Middle frontal gyrus (tissue), 1 donor: Measurements from ENCODE around the gene SYT12.

Experiments
- DNase-seq: peaks from one replicate; pipeline ENCODE4 v3.0.0-alpha.2; 2015; ENCODE audit warnings: low spot score; ENCODE audit errors: extremely low spot score

The SYT12 gene

DNA sequence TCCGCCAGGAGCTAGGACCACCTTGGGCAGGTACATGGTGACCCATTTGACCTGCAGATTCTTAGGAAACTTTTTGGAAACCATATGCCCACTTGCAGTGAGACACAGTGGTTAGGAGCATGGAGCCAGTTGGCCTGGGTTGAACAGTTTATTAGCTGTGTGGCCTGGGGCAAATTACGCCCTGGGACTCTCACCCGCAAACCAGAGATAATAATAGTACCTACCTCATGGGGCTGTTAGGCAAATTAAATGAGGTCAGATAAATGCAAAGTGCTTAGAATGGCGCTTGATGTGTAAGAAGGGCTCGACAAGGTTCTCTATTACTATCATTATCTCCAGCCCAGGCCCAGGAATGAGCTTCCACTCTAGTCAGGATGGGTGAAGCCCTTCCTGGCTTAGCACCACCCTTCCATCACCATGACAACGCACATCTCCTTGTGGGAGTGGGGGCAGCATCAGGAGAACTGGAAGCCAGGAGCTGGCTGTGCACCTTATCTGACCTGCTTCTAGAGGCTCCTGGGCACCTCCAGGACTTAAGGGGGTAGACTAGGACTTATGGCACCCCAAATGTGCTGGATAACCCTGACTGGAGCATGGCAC is 5.1 kb downstream of the SYT12 start:
- no peak for DNase-seq

DNA sequence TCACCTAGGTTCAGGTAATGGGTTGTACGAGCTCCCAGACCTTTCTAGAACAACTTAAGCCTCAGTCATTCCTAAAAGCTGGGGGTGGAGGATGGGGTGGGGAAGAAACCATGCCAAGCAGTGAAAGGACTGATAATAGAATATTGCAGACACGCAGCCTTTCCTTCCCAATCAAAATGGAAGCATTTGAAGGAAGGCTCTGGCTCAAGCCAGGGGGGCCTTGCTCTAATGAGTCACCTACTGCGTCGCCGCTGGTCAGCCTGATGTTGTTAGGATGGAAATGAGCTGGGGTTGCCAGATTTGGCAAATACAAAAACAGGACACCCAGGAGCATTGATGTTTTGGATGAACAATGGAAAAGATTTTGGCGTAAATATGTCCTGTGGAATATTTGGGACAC is 6.2 kb downstream of the SYT12 start:
- DNase-seq = no peak

DNA sequence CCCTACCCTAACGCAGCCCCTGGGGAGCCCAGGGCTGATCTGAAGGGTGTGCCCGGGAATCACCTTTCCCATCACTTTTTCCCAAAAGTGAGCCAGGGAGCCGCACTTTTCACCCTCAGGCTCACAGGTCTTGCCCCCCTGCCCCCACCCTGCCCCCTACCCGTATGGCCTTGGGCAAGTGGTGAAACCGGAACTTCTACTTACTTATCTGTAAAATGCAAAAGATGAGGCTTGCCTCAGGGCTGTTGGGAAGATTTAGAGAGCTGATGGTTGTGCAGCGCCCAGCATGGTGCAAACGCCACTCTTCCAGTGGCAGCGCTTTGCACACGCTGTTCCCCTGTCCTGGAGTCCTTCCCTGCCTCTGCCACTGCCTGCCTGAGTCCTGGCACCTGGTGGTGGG is 8.0 kb downstream of the SYT12 start:
- no peak for DNase-seq

DNA sequence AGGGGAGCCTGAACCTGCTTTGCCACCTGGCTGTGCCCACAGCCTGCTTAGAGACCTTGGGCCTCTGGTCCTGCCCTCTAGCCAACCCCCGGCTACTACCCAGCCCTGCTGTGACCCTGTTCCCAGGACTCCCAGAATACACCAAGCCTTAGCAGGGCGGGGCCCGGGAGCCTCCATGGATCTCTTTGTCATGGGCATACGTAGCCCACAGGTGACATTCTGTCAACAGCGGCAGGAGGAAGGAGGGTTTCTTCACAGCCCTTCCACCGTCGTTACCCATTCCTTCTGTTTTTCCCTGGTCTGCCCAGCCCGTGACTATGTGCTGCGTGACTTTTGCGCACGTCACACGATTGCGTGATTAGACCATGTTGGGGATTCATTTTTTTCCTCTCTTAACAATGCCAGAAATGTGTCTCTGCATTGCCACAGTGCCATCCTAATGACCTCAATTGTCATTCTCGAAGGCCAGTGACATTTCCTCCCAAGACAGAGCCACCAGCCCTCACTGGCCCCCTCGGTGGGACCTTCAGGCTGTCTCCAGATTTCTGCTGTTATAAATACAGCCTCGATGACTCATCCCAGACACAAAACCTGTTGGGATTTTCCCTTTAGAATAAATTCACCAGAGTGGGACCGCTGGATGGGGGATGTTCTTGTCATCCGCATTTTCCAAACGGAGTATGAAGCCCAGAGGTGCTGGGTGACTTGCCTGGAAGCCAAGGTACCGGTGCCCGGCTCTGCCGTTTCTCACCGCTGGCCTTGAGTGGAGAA is 9.0 kb downstream of the SYT12 start:
- no peak for DNase-seq

DNA sequence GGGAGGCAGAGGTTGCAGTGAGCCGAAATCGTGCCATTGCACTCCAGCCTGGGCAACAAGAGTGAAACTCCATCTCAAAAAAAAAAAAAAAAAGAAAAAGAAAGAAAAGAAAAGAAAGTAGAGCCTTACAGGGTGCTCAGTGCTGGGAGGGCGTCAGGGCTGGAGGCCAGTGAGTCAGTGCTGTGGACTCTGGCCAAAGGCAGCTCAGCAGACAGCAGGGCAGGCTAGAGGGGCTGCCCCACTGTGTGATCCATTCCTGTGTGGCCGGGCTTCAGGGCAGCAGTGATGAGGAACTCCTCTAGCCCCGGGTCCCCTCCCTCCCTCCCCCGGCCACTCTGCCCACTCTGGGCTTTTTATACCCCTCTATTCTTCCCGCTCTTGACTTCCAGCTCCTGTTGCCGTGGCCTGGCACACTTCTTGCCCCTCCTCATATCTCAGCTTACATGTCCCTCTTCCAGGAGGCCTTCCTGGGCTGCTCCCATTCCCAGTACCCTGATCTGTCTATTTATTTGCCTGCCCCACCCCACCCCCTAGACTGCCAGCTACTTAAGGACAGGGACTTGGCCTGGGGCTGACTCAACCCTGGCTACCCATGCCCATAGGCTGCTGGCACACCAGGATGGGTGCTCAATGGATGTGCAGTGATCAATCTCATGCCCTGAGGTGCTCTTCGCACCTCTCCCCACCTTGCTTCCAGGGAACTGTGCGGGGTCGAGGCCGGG is 10.1 kb downstream of the SYT12 start:
- no peak for DNase-seq

DNA sequence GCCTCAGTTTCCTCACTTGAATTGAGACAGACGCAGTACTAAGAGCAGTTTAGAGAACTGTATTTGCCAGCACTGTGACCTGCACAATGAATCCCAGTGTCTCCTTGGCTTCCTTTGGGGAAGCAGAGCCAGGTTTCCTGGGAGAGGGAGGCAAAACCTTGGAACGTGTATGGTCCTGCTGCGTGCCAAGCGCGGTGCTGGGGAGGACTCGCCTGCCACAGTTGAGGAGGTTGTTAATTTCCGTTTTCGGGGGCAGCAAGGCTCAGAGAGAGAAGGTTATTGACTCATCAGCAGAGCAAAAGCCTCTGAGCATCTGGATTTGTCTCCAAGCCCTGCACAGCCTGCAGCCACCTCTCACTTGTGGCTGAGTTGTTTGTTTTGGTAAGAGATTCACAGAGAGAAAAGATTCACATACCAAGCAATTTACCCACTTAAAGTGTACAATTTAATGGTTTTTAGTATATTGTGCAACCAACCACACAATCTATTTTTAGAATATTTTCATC is 10.8 kb downstream of the SYT12 start:
- peak; percentile 44 for DNase-seq

DNA sequence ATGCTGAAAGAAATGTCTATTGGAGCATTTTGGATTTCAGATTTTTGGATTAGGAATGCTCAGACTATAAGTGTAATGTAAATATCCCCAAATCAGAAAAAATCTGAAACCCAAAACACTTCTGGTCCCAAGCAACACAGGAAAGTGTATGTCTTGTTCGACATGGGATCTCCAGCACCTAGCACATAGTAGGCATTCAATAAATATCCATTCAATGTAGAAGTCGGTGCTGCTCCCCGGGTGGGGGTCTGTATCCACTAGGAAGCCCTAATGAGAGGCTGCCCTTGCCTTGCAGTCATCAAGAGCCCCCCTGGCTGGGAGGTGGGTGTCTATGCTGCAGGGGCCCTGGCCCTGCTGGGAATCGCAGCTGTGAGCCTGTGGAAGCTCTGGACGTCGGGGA is 11.4 kb downstream of the SYT12 start:
- DNase-seq = no peak

DNA sequence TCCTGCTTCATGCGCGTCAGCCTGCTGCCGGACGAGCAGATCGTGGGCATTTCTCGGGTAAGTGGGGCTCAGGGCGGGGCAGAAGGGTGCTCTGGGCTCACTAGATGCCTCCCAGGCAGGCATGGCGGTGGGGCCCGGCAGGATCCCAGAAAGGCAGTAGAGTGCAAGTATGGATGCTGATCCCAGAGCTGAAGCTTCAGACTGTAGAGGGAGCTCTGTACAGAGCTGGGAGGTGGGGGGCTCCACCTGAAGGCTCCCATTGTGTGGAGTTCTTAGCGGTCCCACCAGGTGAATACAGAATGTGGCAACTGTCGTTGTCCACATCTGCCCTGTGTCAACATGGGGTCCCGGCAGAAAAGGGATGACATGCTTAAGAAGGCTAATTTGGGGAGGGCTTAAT is 17.2 kb downstream of the SYT12 start:
- DNase-seq = no peak

DNA sequence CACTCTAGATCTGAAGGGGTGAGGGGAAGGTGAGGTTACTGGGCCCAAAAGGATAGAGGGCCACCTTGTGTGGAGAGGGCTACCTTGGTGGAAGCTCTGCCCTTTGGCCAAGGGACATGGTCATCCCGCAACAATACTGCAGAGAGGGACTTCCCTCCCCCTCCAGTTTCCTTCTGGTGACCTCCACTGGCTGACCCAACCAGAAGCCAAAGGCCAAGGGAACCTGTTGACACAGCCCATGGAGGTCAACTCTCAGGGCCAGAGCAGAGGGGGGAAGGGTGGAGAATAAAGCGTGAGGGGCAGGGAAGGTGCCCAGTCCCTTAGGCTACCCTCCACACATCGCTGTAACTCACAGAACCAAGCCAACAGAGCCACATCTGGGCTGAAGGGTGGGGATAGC is 18.7 kb downstream of the SYT12 start:
- DNase-seq = no peak

DNA sequence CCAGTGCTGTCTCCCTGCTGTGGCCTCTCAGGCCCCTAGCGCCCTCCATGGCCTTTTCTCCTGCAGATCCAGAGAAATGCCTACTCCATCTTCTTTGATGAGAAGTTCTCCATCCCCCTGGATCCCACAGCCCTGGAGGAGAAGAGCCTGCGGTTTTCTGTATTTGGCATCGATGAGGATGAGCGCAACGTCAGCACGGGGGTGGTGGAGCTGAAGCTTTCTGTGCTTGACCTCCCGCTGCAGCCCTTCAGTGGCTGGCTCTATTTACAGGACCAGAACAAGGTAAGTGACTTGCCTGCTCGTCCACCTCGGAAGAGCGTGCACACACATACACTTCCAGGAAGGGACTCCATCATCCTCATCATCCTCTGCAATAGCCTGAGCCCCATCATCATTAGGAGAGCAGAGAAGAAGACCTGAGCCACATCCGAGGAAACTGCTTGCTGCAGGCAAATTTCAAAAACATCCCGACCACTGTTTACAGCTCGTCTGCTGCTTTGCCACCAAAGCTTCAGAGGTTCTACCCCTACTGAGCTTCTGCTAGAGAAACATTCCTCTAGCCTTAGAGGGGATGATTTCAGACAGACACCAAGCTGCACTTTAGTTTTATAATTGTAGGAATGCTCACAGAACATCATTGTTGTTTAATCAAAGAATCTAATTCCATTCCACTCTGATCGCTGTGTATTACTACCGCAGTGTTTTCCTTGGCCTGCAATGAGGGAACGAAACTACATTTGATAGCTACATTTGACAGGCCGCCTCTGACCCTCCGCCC is 20.8 kb downstream of the SYT12 start:
- DNase-seq = no peak

DNA sequence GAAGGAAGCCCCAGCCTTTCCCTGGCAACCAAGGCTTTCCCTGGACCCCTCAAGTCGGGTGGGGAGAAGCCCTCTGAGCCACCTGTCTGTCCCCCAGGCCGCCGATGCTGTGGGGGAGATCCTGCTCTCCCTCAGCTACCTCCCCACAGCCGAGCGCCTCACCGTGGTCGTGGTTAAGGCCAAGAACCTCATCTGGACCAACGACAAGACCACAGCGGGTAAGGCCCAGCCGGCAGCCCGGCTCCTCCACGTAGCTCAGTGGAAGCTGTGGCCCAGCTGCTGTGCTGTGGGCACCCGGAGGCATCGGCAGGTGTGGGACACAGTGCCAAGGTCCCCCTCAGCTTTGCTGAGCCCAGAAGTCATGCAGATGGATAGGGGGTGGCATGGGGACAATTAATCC is 21.6 kb downstream of the SYT12 start:
- no peak for DNase-seq

DNA sequence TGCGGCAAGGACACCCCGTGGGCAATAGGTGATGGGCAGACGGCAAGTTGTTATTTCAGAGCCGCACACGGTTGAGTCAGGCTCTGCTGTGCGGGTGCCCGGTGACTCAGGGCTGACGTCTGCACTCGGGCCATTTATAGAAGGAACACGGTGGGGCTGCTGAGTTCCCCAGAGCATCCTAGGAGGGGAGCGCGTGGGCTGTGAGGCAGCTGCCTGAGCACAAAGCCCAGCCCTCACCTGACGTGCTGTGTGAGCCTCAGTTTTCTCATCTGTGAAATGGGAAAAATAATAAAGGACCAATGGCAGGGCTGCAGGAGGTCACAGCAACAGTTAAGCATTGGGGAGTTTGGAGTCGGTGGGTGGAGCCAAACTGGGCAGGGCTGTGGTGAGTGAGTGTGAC is 22.4 kb downstream of the SYT12 start:
- no peak for DNase-seq

DNA sequence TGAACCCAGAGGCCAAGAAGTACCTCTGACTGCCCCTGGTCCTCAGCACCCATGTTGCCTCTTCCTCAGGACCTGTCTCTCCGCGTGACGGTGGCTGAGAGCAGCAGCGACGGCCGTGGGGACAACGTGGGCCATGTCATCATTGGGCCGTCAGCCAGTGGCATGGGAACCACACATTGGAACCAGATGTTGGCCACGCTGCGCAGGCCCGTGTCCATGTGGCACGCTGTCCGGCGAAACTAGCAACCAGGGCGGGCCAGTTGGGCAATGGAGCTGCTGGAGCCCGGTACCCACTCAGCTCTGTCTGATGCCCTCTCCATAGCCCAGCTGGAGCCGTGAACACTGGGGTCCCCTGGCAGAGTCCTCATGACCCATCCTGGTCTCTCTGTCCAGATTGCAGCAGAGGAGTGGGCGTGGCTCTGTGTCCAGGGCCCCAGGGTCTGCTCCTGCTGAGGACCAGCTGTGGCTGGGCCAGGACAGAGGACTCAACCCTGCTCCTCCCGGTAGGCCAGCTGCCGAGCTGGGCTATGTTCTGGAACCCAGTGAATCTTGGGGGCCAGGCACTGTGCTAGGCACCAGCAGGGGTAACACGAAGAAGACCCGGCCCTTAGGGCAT is 25.7 kb downstream of the SYT12 start:
- DNase-seq = no peak

DNA sequence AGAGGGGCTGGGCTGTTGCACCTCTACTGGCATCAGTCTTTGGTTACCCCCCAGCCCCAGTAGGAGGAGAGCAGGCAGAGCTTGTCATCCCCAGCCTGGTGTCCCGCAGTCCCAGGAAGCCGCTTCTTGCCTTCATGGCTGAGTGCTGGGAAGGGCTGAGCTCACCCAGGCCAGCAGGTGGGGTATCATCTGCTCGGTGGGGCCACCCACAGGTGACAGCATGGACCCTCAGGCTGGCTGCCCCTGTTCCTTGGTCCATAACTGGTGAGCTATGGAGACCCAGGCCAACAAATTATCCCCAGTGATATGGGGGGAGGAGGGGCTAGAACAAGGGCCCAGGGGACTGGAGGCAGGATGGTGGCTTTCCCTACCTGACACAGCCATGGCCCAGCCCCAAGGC is 27.2 kb downstream of the SYT12 start:
- DNase-seq = no peak

DNA sequence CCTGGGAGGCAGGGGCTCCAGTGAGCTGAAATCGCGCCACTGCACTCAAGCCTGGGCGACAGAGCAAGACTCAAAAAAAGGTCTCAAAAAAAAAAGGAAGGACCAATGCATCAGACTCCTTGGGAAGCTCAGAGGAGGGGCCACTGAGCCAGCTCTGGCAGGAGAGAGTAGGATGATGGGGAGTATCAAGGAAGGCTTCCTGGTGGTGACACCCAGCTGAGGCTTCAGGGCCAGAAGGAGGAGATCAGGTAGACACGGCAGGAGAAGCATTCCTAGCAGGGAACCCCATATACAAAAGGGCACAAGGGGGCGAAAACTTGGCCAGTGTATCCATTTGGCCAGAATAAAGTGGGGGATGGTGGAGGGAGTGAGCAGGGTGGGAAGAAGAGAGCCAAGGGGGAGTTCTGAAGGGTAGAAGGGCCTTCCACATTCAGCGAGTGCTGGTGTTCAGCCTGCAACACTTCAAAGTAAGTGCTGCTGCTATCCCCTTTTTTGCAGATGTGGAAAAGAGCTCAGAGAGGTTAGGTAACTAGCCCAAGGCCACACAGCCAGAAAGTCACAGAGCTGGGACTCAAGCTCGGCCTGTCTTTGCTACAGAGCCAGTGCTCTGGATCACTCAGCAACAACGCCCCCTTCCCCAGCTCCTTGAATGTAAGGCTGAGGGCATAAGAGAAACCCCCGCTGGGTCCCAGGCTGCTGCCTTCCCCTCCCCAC is 28.4 kb downstream of the SYT12 start:
- DNase-seq = no peak

DNA sequence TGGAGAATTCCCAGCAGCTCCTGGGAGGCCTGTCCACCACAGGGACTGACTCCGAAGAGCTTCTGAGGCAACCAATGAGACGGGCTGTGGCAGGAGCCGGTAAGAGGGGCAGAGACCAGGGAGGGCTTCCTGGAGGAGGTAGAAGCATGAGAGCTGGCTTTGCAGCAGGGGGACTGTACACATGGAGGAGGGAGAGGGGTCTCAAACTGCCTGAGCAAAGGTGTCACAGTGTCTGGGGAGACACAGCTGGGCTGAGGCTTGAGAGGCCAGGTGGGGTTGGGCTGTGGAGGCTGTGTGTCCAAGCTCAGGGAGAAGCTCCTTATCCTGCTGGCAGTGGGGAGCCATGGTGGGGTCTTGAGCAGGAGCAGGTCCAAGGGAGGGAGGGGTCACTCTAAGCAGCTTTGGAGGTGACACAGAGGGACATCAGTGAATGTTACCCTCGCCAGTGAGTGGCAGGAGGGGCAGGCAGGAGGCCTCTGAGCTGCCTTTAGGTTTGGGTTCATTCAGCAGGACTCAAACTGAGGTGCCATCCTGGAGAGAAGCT is 29.1 kb downstream of the SYT12 start:
- DNase-seq = no peak

DNA sequence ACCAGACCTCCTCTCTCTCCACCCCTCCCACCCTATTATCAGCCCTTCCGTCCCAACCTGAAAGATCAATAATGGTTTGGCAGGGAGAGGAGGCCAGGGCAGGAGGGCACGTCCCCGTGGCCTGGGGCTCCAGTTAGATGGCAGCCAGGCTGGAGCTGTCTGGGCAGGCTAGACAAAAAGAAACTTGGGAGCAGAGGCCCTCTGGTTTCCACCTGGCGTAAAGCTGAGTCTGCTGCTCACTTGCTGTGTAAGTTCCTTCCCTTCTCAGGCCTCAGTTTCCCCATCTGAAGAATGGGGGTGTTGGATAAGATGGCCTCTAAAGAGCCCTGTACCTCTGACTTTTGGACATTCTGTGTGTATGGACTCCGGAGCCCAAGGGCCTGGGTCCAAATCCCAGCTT is 30.0 kb downstream of the SYT12 start:
- no peak for DNase-seq

DNA sequence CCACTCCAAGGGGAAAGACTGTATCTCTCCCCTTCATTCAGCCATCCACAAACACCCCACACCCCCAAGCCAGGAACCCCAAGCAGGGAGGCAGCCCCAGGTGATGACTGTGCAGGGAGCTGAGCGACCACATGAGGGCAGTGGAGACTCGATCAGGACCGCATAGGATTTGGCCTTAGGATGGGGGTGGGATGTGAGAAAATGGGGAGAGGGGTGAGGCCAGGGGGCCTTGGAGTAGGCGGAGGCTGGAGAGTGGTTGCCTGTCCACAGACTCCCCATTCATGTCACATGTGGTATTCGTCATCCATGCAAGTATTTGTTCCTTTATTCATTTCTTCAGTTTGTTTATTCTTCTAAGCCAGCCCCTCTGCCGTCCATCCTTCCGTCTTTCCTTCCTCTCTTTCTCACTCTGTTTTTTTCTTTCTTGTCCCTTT is 31.0 kb downstream of the SYT12 start:
- DNase-seq = no peak

DNA sequence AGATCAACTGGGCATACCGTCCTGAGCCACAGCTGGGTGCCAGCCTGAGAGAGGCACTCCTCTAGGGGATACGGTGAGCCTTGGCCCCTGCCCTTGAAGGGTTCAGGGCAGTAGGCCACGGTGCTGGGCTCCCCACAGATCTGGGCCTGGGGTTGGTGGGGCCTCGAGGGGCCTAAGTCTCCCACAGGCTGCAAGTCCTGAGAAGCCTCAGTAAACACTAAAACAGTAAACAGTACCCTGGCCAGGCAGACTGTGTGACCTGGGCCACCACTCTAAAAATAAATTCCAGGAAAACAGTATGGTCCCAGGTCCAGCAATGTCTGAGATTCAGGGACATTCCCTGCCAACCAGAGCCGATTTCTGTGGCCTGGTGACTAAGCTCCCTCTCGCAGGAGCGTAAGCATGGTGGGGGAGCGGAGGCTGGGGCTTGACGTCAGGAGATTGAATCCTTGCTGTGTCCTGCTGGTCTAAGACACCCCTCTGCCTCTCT is 31.5 kb downstream of the SYT12 start:
- DNase-seq = no peak
